GM19023 (cell line): ENCODE results near the gene NFIX.

Source experiments
- ATAC-seq: cut with Tn5 transposase; IDR thresholded peaks from one replicate; pipeline ENCODE4 v1.9.1; 2021; ENCODE audit warnings: mild to moderate bottlenecking, moderate library complexity; ENCODE audit not compliant: unreplicated experiment

NFIX gene

DNA sequence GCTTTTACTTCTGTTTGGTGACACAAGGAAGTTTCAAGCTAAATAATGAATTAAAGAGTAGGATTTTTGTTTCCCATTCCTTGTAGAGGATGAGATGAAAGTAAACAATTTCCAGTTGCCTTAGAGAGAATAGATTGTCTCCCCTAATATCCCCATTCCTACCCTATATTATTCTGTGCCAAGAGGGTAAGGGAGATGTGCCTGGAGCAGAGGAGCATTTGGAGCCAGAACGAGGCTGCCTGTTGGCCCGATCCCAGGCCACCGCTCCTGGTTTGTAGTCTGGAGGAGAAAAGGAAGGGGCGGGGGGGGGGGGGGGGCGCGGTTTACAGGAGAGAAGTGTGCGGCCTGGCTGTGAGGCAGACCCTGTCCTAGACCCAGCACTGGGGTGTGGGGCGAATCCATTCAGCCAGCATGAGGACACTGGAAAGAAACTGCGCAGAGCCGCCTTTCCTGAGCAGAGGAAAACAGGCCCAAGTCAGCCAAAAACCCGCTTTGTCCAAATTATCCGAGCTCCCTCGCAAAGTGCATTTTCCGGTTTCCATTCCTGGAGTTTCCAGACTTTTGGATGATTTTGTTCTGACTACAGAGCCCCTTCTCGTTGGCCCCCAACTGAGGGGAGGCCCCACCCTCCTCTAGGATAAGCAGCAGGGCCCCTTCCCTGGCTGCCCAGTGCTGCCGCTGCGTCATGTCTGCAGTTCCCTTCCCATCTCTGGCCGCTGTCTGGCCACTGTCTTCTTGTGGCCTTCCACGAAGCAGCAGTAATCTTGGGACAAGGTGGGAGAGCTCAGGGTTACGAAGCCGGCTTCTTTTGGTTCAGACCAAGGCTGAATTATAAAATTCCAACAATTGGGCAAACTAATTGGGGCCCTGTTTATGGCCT, 23.0 kb downstream of the NFIX start:
- no peak for ATAC-seq

DNA sequence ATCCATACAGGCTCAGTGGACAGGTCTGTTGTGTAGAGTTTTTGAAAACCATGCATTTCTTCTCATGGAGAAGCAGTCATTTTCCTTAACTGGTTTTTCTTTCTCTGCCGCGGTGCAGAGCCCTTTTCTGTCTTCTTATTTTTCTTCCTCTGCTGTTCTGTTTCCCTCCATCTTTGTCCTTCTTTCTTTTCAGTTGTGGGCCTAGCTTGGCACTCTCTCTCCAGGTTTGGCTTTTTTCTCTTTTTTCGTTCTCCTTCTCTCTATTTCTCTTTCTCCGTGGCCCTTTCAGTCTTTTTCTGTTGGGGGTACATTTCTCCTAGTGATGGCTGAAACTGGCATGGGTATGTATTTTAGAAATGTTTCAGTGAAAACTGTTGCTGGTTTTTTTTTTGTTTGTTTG, 24.1 kb downstream of the NFIX start:
- no peak for ATAC-seq

DNA sequence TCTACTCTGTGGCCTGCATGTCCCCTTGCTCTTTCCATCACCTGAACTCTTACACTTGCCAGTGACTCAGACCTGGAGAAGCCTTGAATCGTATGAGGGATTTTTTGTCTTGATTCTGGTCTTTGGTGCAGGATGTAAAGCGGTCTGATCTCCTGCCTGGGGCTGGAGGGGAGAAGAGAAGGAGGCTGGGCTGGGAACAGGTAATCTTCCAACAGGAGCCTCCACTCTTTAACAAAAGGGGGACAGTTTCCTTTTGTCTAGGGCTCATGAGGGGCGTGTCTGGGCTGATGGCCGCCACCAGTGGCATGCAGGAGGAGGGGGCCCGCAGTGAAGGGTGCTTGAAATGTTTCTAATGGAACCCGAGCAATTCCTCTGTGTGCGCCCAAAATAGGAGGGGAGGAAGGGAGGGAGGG, 24.7 kb downstream of the NFIX start:
- no peak for ATAC-seq

DNA sequence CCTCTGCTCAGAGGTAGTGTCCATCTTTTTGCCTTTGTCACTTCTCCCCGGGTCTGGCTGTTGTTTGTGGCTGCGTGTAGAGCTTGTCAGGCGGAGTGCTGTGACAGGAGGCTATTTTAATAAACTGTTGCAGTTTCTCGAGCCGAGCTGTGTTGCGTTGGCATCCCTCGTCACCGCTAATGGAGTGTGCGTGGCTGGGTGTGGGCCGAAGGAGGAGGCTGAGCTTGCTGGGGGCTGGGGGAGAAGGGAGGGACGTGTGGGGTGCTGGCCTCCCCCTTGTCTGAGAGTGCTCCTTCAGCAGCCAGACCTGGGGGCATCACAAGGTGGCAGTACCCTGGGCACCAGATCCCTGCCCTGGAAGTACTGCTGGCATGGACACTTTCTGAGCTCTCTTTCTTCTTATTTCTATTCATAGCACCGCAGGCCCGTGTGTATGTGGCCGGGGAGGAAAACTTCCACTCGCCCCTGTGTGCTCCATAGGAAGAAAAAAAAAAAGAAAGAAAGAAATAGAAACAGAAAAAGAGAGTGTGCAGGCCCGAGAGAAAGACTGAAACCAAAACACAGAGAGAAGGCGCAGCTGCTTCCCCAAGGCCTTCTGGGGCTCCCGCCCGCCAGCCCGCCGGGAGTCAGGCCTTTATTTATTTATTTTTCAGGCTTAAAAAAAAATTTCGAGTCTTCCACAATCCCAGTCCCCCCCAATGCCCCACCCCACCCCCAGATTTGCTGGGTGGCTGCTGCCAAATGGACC, 27.0 kb downstream of the NFIX start:
- no peak for ATAC-seq

DNA sequence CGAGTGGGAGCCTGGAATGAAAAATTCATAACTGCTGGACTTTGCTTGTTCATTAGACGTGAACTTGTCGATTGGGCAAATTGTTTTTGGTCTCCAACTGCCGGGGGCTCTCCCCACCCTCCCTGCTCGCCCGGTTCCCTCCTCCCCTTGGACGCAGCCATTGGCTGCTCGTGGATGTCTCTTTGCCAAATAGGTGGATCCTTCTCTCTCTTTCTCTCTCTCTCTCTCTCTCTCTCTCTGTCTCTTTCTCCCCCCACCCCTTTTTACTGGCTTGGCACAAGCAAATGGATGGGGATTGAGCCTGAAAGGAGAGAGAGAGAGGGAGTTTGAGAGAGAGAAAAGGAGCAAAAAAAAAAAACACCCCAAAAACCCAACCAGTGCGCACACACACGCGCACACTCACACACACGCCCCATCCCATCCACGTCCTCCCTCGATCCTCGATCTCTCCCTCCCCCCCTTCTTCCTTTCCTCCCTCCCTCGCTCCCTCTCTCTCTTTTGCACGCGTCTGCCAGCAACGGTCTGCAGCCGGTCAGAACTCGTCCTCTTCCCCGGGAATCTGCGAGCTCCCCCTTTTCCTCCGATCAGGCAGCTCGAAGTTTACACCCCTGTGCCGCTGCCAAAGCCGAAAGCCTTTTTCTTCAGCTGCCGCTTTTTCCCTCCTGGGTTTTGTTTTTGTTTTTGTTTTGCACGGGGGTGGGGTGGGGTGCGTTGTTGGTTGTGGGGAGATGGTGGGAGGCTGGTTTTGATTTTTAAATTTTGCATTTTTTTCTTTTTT, 27.8 kb downstream of the NFIX start:
- ATAC-seq: no peak

DNA sequence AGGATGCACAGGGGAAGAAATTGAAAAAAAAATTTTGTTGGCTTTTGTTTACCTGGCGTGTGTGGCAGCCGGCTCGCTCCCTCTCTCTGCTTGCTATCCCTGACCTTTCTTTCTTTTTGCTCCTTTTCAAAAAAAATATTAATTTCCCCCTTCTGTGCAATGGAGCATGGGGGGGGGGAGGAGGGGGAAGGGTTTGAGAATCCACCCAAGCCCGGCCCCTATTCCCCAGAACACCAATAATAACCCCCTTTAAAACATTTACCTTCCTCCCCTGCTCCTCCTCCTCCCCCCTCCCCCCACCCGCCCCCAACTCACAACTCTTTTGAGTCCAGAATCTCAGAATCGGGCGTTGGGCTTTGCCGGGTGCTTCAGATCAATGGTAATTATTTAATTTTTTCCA, 28.4 kb downstream of the NFIX start:
- ATAC-seq: no peak

DNA sequence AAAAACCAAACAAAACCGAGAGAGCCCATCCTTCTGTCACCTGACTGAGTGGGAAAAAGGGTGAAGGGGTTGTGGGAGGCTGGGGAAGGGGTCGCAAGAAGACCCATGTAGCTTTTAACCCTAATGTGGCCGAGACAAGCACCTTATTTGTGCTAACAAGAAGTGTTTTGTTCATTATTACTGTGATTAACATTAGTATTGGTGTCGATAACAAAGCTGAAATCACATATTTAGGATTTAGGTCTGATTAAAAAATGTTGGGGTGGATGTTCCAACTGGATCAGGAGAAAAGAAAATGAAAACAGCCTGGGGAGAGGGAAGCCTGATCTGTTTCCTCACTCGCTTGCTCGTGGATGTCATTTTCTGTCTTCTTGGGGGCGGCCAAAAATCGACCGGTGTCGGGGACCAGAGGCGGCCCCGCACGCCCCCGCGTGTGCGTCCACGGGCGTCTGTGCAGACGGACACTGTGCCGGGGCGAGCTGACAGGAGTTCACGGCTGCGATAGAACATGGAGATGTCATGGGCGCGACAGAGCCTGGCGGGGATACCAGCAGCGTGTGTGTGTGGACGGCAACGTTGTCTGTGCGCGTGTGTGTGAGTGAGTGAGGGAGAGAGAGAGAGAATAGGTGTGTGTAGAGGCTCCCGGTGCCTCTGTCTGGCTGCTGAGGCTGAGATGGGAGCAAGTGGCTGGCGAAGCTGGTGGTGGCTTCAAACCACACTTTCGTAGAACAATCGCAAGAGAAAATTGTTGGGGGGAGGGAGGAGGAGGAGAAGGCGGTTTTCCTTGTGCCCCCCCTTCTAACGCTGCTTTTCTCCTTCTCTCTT, 29.1 kb downstream of the NFIX start:
- no peak for ATAC-seq

DNA sequence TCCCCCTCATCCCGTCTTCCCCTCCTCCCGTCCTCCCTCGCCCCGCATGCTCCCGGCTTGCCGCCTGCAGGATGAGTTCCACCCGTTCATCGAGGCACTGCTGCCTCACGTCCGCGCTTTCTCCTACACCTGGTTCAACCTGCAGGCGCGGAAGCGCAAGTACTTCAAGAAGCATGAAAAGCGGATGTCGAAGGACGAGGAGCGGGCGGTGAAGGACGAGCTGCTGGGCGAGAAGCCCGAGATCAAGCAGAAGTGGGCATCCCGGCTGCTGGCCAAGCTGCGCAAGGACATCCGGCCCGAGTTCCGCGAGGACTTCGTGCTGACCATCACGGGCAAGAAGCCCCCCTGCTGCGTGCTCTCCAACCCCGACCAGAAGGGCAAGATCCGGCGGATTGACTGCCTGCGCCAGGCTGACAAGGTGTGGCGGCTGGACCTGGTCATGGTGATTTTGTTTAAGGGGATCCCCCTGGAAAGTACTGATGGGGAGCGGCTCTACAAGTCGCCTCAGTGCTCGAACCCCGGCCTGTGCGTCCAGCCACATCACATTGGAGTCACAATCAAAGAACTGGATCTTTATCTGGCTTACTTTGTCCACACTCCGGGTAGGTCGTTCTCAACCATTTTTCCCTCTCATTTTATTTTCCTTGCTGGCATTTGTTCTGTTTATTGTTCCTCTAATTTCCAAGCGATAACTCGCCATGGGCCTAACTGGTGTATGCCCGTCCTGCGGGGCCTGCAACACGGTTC, 29.8 kb downstream of the NFIX start:
- ATAC-seq: no peak

DNA sequence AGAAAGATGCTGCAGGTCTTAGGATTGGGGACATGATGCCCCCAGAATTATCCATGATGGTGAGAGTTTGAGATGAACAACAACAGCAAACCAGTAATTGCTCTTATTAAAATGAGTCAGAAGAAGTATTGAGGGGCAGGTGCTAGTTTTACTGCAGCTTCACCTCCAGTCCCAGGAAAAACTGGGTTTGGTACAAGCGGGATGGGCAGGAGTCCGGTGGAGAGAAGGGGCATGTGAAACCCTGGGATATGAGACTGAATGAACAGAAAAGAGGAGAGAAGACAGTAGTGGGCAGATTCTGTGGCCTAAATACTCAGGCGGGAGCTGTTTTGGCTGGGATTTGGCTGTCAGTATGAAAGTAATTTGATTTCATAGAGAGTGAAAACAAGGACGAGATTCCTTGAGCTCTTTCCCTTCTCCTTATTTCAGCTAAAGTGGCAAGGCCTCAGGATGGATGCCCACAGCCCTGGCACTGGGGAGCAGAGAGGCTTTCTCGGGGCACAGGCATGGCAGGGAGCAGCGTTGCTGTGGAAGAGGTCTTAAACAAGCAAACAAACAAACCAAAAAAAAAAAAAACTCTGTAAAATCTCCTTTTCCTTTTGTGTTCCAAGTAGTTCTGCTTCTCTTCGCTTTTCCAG, 30.7 kb downstream of the NFIX start:
- no peak for ATAC-seq

DNA sequence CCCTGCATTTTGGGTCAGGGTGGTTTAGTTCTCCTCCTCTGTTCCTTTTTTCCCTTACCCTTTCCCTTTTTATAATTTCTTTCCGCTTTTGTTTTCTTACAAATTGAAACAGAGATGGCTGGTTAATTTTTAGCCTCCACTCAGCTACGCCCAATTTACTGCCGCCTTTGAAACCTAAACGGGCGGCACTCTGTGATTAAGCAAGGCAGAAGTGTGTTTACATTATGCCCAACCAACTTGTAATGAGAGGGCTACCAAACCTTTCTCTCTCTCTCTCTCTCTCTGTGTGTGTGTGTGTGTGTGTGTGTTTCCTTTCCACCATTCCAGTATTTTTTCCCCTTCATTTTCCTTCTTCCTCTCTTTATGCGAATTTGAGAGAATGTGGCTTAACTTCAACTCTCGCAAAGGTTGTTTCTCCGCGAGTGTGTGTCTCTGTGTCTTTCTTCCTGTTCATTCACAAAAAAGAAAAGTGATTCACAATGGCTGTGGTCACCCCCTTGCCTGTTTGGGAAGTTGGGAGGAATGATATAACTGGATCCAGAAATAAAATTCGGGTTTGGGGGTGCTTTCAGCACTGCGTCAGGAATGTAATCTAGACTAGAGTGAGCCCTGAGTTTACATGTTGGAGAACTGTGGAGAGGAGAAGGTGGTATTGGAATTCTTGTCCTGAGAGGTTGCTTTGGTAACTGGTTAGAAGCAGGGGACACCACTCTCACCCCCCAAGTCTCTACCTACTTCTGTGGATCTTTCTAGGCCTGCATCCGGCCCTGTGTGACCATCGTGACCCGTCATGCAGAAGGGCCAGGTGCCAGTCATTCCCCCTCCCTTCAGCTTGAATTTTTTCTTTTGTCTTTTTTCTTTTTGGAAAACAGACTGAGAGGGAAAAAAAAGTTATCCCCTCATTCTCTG, 31.4 kb downstream of the NFIX start:
- ATAC-seq: no peak

DNA sequence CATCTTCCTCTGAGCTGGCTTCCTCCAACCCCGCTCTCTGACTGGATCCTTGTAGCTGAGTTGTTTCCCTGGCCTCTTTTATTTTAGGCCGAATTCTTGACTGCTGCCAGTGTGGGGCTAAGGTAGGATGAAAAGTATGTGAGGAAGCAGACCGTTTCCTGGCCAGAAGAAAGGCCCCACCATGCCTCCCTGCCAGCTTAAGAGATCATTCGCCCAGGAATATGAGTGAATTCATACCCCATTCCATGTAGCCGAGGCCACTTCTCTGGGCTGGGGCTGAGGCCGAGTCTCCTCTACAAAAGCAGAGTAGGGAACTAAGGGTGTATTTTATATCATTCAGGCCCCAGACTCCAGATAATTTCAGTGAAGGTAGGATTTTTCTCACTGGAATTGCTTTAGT, 32.3 kb downstream of the NFIX start:
- no peak for ATAC-seq

DNA sequence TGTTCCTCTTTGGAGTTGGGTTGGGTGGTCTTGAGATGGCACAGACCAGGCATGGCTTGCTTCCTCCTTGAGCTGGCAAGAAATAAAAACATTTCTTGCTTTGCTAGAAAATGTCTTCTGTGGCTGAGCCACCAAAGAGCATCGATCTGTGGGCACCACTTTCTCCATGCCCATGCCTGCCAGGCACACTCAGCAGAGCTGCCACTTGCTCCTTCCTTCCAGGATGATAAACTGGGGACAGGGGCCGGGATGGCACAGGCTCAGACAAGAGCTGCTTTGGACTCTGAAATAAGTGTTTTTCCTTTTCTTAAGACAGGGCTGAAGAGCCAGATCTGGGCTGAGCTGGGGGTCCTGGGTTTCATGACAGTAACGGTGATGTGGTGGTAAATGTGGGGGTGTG, 32.8 kb downstream of the NFIX start:
- no peak for ATAC-seq

DNA sequence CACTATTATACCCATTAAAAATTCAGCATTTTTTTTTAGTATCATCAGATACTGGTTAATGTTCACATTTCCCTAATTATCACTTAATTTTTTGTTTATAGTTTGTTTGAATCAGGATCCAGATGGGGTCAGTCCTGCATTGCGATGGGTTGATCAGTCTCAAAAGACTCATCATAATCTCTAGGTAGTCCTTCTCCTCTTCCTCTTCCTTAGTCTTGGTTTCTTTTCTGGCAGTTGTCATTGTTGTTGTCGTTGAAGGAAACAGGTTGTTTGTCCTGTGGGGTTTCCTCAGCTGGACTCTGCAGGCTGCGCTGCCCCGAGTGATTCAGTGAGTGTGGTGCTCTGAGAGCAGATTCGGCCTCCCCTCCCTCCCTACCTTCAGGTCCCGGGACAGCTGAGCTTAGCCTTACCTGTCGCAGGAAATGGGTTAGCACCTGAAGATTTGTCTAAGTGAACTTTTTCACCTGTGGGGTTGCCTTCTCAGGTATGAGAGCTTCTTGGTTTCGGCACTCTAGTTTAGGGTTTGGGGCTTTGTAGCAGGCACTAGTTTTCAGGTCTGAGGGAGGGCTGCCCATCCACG, 34.1 kb downstream of the NFIX start:
- no peak for ATAC-seq

DNA sequence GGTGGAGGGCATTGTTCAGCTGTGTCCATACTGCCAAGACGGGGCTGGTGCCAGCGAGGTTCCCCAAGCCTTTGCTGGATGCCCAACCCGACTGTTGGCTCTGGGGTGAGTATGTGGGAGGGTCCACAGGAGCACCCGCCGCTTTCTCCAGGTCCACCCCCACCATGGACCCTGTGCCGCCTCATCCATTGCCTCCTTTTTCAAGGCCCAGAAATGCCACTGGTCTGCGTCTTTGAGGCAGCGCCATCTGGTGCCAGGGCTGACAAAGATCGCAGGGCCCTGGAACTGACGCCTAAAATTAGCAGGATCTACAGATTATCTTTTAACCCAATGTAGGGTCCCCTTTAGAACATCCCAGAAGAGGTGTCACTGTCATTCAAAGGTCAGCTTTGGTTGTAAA, 34.6 kb downstream of the NFIX start:
- no peak for ATAC-seq

DNA sequence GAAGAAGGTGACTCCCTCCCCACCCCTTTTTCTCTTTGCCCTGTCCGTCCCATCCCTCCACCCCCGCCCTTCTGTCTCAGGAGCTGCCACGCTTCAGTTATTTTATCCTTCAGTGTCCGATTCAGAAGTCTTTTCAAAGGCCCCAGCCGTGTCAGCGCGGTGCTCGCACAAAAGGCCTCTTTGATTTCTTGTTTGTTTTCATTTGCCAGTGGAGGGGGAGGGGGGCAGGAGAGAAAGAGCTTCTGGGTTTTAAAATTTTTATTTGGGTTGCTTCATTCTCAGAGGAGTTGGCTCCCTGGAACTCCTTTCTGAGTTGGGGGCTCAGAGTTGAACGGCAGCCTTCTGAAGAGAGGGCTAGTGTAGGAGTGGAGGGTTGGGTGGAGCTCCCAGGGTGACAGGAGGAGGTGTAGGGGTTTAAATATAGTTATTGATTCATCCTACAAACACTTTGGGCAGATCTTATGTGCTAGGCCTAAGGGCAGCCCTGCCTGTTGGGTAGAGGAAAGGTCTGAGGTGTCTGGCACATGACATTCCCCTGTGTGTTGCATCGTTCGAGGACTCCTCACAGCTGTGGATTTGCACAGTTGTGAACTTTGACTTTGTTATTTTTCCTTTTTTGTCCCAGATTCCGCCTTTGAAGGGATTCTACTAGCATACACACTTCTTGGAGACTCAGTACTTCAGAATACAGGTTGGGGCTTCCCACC, 36.8 kb downstream of the NFIX start:
- ATAC-seq: no peak

DNA sequence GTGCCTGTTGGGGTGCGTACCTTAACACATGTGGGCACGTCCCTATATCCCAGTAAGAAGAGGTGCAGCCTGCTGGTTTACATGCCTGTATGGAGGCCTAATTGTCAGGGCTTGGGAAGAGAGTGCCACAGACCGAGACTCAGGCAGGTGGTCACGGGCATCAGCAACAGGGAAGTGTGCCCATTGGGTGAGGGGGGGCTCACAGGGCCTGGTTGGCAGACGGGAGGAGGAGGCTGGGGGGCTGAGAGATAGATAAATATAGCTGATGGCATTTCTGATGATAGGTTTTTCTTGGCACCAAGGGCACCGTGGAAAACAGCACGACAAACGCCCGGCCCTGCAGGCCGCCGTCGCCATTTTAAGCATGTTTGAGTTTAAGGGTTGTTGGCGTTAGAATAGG, 37.6 kb downstream of the NFIX start:
- no peak for ATAC-seq

DNA sequence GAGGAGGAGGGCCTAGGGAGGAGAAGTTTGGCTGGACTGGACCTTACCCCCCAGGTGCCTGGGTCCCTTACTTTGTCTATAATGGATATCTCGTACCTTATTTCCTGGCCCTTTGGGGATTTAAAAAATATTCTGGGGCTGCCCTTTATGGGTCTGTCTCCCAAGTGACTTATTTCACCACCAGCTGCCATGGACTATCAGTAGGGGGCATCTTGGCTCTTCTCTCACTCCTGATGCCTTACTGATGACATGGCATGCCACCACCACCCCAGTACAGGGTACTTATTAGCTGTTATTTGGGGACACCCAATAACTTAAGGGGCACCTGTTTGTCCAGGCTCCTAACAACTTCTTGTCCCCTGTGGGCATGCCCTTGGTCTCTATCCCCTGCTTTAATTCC, 38.0 kb downstream of the NFIX start:
- ATAC-seq: no peak
